Stimulated activated CD8-positive, alpha-beta memory T cell treated with anti-CD3 and anti-CD28 coated beads, Interleukin-7, amount 100 ng/mL, for 4 hours (primary cell): ENCODE results near the gene DPP6.
"Not testable (repeated sequence)": the region's sequence is repeated elsewhere in the genome, so short reads cannot be mapped to it uniquely, and the experiment has no call there.

Source experiments
- DNase-seq, 2 donors: peaks; one replicate each; pipeline ENCODE4 v3.0.0-alpha.2; 2020; ENCODE audit warnings: low read depth in 2 of 2

The DPP6 gene

DNA sequence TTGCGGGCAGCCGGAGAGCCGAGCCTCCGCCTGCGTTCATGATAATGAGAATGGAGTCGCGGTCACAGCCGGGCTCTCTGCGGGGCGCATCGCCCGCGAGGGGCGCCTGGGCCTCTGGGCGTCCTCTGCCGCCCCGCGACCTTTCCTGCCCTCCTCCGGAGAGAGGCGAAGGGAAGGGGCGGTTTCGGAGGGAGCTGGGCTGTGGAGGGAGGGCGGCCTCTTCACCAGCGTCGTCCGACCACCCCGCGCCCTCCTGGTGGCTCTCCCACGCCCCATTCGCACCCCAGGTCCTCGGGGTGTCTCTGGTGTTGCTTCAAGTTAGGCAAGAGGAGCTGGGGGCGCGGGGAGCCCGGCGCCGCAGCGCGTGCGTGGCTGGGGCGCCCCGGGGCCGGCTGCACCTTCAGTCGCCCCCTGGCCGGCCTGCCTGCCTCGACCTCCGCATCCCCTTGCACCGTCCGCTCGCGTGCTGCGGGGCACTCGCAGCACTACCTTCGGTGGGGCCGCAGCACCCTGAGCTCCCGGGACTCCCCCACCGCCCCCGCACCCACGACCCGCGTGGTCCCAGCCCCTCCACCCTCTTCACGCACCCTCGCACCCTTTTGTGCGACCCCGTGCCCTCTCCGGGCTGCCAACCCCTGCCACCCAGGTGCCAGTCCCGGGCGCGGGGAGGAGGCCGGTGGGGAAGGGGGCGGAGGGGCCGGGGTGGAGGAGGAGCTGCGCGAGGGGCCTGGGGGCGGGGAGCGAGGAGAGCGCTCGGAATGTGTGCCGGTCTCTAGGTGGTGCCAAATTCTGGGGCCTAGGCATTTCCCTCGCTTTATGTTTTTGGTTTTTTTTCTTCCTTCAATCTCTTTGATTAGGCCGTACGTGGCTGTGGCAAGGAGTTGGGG is at the start of gene DPP6:
Gene DPP6, plus strand, starts transcription at position 756 of the 887 bp plus-strand sequence.
- not testable (repeated sequence) for DNase-seq

- DNase-seq: not testable (repeated sequence)
These were observed 42.7 kb upstream of the DPP6 start for GRCh38 chr7:154009423-154009911.

GRCh38 chr7:154010726-154011568 is 41.3 kb upstream of the DPP6 start:
- not testable (repeated sequence) for DNase-seq

DNA sequence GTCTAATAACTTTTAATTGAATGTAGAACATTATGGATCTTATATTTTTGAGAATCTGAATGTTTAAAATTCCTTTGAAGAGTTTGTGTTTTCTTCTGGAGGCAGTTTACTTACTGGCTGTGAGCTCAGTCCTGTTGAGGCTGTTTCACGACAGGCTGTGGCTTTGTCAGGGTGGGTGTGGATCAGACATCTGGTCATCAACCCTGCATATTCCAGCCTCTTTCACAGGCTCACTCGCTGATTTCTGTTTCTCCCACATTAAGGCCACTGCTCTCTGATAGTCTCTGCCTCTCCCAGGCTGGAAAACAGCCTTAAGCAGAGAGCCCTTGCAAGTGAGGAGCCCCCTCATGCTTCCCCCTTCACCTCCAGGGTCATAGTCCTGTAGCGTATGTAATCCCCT is 39.4 kb upstream of the DPP6 start:
- not testable (repeated sequence) for DNase-seq

- not testable (repeated sequence) for DNase-seq
These were observed 36.6 kb upstream of the DPP6 start for GRCh38 chr7:154015636-154016035.

DNA sequence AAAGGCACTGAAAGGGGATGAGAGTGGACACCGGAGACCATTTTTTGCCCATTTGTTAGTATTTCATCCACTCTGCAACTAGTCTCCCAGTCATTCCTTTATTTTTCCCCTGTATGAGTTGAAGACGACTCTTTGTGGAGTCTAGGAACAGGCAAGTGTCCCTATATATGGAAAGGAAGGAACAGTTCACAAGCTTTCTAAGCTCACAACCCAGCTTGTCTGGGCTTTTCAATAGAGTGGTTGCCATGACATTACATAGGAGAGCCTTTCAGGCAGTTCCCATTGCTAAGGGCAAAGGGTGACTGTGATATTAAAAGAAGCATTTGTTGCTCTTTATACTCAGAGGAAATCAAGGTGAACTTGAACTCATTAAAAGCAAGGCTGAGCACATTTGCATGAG is 33.8 kb upstream of the DPP6 start:
- DNase-seq: not testable (repeated sequence)

GRCh38 chr7:154027805-154028204 is 24.4 kb upstream of the DPP6 start:
- not testable (repeated sequence) for DNase-seq

DNA sequence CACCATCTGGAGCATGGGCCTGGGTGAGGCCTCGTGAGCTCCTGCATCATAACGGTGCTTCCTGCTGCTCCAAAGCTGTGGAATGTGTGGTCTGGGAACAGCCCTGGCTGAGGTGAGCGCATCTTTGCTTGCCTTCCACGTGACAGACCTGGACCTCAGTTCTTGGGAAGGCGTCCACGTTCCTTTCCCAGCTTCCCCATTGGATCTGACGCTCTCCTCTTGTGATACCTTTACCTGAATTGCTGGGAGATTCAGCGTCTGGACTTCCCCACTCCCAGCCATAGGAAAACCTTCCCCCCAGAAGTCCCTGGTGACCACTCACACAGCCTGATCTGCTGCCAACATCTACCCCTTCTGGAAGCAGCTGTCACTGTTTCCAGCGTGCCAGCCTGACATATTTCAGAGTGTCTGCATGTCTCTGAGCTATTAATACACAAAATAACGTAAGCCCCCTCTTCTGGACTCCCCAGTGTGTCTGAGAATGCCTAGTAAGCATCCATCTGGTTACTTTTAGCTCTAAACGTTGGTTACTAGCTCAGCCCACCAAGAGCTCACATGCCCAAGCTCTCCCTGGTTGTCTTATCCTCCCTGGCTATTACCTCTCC is 21.6 kb upstream of the DPP6 start:
- DNase-seq: not testable (repeated sequence)

GRCh38 chr7:154039466-154040165 is 12.6 kb upstream of the DPP6 start:
- DNase-seq: not testable (repeated sequence)

DNA sequence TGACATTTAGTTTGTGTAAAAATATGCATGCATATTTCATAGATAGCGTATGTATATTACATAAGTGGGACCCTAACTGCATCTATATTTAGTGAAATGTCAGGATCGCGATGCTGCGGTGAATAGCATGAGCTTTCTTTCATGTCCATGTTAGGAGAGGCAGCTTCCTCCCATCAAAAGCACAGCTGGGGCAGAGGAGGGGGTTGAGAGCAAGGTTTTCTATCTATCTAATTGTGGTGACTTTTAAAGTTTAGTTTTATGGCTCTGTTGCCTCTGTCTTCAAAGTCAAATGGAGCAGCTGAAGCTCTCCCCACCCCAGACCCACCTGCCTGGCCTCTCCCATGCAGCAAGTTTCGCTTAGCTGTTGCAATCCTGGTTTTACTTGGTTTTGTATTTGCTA is 1.8 kb upstream of the DPP6 start:
- DNase-seq: not testable (repeated sequence)

- DNase-seq: not testable (repeated sequence)
These were observed 1.1 kb upstream of the DPP6 start for GRCh38 chr7:154051006-154051642.

DNA sequence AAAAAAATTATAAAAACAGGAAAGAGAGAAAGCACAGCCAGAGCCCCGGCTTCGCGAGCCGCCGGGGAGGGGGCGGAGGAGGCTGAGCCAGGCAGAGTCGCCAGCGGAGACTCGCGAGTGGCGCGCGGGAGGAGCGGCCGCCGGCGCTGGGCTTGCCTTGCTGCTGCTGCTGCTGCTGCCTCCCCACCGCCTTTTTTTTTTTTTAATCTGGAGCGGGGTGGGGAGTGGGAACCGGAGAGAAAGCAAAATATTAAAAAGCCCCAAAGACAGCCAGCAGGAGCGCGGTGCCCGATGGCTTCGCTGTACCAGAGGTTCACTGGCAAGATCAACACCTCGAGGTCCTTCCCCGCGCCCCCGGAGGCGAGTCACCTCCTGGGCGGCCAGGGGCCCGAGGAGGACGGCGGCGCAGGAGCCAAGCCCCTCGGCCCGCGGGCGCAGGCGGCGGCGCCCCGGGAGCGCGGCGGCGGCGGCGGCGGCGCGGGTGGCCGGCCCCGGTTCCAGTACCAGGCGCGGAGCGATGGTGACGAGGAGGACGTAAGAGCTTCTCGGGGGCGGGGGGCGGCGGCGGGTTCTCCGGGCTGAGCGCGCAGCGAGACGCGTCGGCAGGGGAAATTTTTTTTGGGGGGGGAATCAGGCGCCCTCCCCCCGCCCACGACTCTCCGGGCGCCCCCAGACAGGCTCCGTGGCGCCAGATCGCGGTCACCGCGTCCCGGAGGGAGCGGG is 493 bp downstream of the DPP6 start:
- DNase-seq: not testable (repeated sequence)

- not testable (repeated sequence) for DNase-seq
These were observed 1.5 kb downstream of the DPP6 start for GRCh38 chr7:154053466-154054312.

DNA sequence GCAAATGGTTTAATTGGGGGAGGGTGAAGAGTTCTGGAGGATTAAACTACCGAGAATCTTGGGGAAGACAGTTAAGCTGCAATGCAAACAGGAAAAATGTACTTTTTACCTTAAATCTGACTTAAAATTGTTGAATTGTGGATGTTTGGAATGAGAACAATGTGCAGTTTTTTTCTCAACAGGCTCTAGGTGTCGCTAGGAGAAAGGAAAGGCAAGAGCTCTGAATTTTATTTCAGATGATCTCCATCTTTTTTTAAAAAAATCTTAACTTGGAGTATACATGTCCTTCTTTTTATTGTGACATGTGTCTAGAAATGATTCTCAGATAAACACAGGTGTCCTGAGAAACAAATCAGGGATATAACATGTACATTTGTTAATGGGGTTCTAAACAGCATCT is 2.5 kb downstream of the DPP6 start:
- DNase-seq: not testable (repeated sequence)

- not testable (repeated sequence) for DNase-seq
These were observed 3.4 kb downstream of the DPP6 start for GRCh38 chr7:154055491-154056106.

GRCh38 chr7:154058783-154059182 is 6.6 kb downstream of the DPP6 start:
- not testable (repeated sequence) for DNase-seq

GRCh38 chr7:154060551-154060950 is 8.4 kb downstream of the DPP6 start:
- DNase-seq: not testable (repeated sequence)

- DNase-seq: not testable (repeated sequence)
These were observed 19.6 kb downstream of the DPP6 start for GRCh38 chr7:154071833-154072232.
